Skeletal muscle cell (primary cell): ENCODE results near the gene LGR6.
"Not testable (repeated sequence)": the region's sequence is repeated elsewhere in the genome, so short reads cannot be mapped to it uniquely, and the experiment has no call there.

Experiments
- DNase-seq: peaks from one replicate; pipeline ENCODE4 v3.0.0-alpha.2; 2010; ENCODE audit warnings: low read depth
- H3K4me3 ChIP-seq: 2 replicates; pipeline ENCODE4 v1.5.1; 2011; ENCODE audit warnings: low read depth, mild to moderate bottlenecking, control low read depth, low read length, moderate library complexity

The LGR6 gene

GRCh38 chr1:202193614-202194327 lies at the start of gene LGR6:
TSS of gene LGR6 (plus strand) at chr1:202193799. CDS start at chr1:202193990, 191 bp downstream.
- no peak within 1 kb of the TSS for H3K4me3 ChIP-seq

DNA sequence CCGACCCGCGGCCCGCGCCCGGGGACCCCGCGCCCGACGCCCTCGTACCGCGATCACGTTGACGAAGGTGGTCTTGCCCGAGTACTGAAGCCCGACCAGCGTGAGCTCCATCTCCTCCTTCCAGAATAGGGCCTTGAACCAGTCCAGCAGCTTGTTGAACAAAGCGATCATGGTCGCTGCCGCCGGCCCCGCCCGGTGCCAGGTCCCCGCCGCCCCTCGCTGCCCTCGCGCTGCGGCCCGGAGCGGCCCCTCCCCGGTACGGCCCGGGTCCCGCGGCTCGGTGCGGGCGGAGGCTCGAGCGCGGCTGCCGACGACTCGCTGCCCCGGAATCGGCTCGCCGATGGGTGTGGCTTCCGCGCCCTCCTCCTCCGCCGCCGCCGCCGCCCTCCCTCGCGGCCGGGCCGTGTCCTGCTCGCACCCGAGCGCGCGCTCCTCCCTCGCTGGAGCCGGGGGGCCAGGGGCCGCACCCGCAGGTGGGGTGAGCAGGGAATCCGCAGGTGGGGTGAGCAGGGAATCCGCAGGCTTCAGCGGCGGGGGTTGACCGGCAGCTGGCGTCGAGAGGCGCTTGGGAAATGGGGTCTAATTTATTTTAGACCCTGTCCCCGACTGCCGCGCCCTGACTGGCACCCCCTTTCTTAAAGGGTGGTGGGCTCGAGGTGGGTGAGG lies 49.1 kb upstream of the LGR6 start, which contains the start of gene ARL8A:
Gene ARL8A, minus strand, starts transcription at position 336 of the 666 bp plus-strand sequence. Its CDS starts 165 bp downstream, at position 171.
- H3K4me3 ChIP-seq: peak within 1 kb of the TSS; percentile 87
- no peak for DNase-seq

More at GRCh38 chr1:202193614-202194327, at the start of gene LGR6:
- DNase-seq: no peak

DNA sequence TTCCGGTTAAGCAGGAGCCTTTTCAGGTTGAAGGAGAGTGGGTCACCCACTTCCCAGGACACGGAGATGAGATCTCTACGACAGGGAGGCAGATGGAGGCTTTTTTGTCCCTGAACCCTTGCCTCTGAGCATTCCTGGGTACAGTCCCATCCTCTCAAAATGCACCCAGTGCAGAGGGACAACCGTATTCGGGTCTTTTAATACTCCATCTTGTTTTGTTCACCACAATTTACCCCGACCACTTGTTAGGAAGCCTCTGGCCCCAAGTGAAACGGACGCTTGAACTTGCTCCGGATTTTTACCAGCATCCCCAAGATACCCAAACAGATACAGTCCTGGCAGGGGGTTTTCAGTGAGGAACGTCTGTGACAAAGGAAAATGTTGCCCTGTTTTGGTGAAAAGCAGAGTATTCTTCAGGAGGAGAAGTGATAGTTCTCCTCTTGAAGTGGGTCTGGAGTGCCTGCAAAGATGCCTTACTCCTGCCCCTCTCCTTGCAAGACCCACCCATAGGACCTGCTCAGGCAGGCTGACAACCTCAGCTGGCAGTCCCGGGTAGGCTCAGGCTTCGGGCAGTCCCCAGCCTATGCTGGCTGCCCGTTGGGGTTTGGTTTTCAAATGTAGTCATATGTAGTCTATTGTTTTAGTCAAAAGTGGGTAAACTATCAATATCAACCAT lies 48.4 kb upstream of the LGR6 start:
- H3K4me3 ChIP-seq: peak overlapping the region; percentile 87
- no peak for DNase-seq

DNA sequence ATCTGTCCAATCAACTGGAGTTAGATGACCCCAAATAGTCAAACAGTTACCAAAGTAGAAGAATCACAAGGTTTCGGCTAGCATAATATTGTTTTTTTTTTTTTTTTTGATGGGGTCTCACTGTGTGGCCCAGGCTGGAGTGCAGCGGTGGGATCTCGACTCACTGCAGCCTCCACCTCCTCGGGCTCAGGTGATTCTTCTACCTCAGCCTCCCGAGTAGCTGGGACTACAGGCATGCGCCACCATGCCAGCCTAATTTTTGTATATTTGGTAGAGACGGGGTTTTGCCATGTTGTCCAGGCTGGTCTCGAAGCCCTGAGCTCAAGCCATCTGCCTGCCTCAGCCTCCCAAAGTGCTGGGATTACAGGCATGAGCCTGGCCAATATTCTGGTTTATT lies 47.9 kb upstream of the LGR6 start:
- not testable (repeated sequence) for H3K4me3 ChIP-seq, DNase-seq

GRCh38 chr1:202146279-202146678 lies 47.3 kb upstream of the LGR6 start:
- H3K4me3 ChIP-seq: no peak overlapping the region
- no peak for DNase-seq

DNA sequence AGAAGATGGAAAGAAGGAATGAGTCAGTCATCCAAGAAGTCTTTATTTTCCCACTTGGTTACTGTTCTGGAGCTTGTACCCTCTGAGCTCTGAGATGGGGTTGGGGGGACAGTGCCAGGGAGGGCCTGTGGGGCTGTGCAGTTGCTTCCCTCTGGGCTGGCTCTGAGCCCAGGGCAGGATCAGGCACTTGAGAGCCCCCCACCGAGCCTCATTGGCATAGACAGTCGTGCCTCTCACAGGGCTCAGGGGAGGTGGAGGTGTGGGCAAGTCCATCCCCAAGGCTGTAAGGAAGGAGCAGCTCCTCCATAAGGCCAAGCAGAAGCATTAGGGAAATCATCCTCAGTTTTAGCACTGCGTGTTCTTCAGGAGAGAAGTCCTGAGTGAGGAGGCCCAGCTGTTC lies 46.6 kb upstream of the LGR6 start:
- DNase-seq: no peak
- H3K4me3 ChIP-seq: no peak overlapping the region

GRCh38 chr1:202148391-202148790 lies 45.2 kb upstream of the LGR6 start:
- no peak for DNase-seq
- no peak overlapping the region for H3K4me3 ChIP-seq

DNA sequence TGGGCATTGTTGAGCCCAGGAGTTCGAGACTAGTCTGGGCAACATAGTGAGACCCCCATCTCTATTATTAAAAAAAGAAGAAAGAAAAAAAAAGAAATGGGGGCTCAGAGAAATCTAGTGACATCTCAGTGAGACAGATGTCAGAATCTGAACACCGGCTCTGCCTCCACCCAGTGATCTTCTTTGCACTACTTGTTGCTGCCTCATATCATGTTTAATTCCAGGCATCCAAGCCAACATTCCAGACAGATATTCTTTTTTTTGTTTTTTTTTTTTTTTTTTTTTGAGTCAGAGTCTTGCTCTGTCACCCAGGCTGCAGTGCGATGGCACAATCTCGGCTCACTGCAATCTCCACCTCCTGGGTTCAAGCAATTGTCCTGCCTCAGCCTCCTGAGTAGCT lies 44.0 kb upstream of the LGR6 start:
- no peak overlapping the region for H3K4me3 ChIP-seq
- no peak for DNase-seq

DNA sequence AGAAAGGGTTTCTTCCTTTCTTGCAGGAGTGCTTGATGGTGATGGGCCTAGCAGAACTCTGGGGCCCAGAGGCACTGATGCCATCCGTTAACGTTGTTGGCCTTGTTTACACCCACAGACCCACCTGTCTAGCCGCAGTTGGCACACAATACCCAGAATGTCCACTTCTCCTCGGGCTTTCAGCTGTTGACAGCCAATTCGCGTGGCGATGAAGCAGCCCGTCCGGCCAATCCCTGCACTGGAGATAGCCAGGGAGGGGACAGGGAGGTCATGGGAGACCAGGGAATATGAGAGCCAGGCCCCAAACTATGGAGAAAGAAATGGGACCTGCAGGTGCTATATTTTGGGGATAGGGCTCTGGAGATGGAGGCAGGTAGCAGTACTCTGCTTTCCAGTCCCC lies 43.4 kb upstream of the LGR6 start:
- DNase-seq: no peak
- no peak overlapping the region for H3K4me3 ChIP-seq

- no peak for DNase-seq
- no peak overlapping the region for H3K4me3 ChIP-seq
These were observed 43.0 kb upstream of the LGR6 start for GRCh38 chr1:202150602-202151001.

- DNase-seq: no peak
- no peak overlapping the region for H3K4me3 ChIP-seq
These were observed 42.6 kb upstream of the LGR6 start for GRCh38 chr1:202151045-202151444.

DNA sequence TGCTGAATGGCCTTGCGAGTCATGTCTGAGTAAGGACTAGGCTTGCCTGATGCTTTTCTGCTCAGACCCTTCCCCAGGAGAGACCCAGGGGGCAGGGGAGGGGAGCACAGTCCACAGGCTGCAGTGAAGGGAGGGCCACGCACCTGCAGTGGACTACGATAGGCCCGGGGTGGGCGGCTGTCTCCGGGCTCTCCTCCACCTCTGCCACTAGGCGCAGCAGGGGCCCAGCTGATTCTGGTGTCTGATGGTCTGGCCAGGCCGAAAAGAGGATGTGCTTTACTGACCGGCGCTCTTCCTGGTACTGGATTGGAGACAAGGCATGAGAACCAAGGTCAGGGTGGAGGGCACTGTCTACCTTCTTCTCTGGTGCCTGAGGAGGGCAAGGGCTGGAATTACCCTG lies 41.2 kb upstream of the LGR6 start:
- no peak for DNase-seq

GRCh38 chr1:202153284-202153683 lies 40.3 kb upstream of the LGR6 start:
- DNase-seq: no peak
- H3K4me3 ChIP-seq: no peak overlapping the region

More for the DNA sequence above, 41.2 kb upstream of the LGR6 start:
- no peak overlapping the region for H3K4me3 ChIP-seq

DNA sequence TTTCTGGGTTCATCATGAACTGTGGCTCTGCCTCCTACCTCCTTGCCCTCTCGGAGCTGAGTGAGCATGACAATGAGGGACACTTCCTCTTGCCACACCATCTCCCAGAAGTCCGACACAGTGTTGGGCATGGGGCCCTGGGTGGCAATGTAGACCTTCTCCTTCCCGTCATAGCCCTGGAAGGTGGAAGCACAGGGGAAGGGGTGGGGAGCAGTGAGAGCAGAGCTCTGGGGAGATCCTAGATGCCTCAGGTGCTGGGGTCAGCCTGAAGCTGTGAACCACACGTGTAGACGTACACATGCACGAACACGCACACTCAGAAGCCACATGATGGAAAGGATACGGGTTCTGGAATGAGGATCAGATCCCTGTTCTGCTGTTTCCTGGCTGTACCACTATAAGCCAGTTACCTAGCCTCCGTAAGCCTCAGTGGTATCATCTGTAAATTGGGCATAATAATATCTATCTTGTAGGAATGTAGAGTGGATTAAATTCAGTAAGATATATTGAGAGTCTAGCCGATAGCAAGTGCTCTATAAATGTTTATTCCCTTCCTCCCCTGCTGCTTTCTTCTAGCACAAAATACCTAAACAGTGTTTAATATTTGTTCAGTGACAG lies 39.3 kb upstream of the LGR6 start:
- DNase-seq: no peak
- H3K4me3 ChIP-seq: no peak overlapping the region

DNA sequence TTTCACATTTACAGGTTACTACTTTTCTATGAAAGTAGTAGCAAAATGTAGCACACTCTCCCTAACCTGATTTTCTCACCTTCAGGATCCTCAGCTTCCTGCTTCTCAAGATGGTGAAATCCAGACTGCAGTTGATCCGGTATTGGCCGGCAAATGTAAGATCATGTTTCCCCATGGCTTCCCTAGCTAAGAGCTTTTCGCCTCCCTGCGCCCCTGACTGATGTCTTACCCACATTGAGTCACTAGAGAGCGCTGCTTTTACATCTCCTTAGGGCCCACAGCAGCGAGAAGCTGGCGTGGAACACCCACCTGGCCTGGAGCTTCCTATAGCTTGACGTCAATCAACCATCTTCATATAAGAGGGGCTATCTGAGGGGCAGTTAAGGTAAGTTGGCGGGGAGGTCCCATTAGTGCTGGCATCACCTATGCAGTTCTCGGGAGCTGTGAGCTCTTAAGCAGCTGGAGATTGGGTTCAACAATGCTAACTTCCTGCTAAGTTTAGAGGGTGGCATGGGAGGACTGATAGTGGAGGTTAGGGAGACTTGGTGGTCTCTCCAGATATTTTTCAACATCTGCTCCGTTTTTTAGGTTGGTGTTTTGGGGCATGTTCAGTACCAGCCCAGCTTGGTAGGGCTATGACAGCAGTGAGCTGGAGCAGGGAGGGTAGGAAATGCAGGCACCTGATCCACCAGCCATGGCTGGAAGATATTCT lies 38.7 kb upstream of the LGR6 start:
- H3K4me3 ChIP-seq: no peak overlapping the region
- DNase-seq: peak; percentile 41

- DNase-seq: no peak
- no peak overlapping the region for H3K4me3 ChIP-seq
These were observed 38.0 kb upstream of the LGR6 start for GRCh38 chr1:202155478-202156021.

DNA sequence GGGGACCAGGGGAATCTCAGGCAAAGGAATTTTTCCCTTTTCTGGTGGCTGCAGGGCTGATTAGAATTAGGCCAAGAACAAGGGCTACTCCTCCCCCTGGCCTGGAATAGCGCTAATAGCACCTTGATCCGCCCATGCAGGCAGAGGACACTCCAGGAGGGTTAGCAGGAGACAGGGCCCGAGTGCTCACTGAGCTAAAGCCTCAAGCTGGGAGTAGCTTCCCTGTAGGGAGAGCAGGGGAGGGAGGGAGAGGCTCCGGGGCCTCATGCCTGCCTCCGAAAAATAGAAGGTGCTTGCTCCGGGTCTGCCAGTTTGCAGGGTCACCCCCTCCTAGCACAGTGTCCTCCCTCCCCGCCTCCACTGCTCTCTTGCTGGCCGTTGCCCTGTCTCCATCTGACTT lies 37.0 kb upstream of the LGR6 start:
- DNase-seq: no peak
- H3K4me3 ChIP-seq: no peak overlapping the region

DNA sequence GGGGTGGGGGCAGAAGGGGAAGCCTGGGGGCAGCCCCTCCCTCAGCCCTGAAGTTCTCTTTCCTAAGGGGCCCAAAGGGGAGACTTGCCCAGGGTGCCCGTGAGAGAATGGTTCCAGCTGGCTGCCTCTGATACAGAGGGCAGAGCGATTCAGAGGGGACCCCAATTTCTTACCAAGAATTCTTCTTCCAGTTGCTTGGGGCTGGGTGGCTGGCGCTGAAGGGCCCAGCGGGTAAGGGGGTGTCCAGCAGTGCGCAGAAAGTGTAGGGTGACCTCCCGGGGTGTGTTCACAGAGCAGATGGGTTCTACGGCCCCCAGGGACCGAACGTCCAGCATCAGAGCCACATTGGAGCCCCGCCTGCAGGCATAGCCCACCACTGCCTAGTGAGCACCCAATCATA lies 35.7 kb upstream of the LGR6 start:
- no peak overlapping the region for H3K4me3 ChIP-seq
- no peak for DNase-seq

- DNase-seq: no peak
- H3K4me3 ChIP-seq: no peak overlapping the region
These were observed 34.6 kb upstream of the LGR6 start for GRCh38 chr1:202158810-202159533.
